ENCODE data around the gene SFXN4.

DNA sequence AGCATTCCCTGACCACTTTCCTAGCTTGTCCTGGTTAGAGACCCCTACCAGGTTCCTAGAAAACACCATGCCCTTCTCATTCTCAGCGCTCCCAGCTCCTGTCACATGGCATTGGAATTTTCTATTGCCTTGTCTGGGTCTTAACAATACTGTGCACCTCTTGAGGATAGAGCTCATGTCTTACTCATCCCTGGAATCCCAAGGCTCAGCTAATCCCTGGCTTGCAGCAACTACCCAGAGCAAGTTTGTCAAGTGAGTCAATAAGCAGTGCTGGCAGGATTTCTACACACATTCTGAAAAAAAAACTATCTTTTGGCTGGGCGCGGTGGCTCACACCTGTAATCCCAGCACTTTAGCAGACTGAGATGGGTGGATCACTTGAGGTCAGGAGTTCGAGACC, 24.8 kb upstream of the SFXN4 start:
- TF ChIP-seq, protein P1, sequence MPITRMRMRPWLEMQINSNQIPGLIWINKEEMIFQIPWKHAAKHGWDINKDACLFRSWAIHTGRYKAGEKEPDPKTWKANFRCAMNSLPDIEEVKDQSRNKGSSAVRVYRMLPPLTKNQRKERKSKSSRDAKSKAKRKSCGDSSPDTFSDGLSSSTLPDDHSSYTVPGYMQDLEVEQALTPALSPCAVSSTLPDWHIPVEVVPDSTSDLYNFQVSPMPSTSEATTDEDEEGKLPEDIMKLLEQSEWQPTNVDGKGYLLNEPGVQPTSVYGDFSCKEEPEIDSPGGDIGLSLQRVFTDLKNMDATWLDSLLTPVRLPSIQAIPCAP (CRISPR knock-in tag; IDR thresholded peaks at IDR 0.05): no peak
- no peak for TF ChIP-seq NFYB (CRISPR knock-in tag; conservative IDR thresholded peaks at IDR 0.05; ENCODE audit: low read depth)
- TF ChIP-seq, protein P2, sequence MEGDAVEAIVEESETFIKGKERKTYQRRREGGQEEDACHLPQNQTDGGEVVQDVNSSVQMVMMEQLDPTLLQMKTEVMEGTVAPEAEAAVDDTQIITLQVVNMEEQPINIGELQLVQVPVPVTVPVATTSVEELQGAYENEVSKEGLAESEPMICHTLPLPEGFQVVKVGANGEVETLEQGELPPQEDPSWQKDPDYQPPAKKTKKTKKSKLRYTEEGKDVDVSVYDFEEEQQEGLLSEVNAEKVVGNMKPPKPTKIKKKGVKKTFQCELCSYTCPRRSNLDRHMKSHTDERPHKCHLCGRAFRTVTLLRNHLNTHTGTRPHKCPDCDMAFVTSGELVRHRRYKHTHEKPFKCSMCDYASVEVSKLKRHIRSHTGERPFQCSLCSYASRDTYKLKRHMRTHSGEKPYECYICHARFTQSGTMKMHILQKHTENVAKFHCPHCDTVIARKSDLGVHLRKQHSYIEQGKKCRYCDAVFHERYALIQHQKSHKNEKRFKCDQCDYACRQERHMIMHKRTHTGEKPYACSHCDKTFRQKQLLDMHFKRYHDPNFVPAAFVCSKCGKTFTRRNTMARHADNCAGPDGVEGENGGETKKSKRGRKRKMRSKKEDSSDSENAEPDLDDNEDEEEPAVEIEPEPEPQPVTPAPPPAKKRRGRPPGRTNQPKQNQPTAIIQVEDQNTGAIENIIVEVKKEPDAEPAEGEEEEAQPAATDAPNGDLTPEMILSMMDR (IDR thresholded peaks at IDR 0.05): no peak
- no peak for TF ChIP-seq FOXP1 (CRISPR knock-in tag; IDR thresholded peaks at IDR 0.05; ENCODE audit: borderline replicate concordance)
- TF ChIP-seq, protein P3, sequence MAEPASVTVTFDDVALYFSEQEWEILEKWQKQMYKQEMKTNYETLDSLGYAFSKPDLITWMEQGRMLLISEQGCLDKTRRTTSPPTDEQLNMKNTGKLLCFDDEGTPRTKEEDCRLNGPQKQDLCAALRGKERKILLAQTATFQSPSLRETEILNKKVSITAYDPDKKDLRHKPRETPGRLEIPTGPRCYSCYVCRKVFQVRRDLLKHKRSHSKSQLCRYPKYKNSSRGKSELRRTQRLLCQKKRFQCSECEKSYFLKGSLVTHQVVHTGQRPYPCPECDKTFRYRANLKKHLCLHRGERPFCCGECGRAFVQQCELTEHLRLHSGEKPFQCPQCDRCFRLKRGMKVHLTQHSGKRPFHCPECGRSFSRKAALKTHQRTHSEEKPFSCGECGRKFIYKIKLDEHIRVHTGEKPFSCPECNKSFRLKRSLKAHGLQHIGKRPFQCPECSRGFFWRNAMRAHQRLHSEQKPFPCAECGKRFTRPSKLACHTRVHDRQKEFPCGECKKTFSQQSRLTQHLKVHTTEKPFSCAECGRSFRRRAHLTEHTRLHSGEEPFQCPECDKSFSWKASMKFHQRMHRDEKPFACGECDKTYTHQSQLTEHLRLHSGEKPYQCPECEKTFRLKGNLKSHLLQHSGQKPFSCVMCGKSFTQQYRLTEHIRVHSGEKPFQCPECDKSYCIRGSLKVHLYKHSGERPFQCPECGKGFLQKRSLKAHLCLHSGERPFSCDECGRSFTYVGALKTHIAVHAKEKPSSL (CRISPR knock-in tag; conservative IDR thresholded peaks at IDR 0.05): no peak
